Measurements from ENCODE around the gene TRIML2. TPM values are rescaled to one million over a fixed set of nuclear protein-coding genes. Genes with fewer than 3 reads are reported as not detected.

The TRIML2 gene, protein sequence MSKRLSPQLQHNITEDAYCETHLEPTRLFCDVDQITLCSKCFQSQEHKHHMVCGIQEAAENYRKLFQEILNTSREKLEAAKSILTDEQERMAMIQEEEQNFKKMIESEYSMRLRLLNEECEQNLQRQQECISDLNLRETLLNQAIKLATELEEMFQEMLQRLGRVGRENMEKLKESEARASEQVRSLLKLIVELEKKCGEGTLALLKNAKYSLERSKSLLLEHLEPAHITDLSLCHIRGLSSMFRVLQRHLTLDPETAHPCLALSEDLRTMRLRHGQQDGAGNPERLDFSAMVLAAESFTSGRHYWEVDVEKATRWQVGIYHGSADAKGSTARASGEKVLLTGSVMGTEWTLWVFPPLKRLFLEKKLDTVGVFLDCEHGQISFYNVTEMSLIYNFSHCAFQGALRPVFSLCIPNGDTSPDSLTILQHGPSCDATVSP
- total RNA-seq, result not detected
- long read RNA-seq, donor 1, result 0 reads
- long read RNA-seq, donor 2, result 0 reads

DNA sequence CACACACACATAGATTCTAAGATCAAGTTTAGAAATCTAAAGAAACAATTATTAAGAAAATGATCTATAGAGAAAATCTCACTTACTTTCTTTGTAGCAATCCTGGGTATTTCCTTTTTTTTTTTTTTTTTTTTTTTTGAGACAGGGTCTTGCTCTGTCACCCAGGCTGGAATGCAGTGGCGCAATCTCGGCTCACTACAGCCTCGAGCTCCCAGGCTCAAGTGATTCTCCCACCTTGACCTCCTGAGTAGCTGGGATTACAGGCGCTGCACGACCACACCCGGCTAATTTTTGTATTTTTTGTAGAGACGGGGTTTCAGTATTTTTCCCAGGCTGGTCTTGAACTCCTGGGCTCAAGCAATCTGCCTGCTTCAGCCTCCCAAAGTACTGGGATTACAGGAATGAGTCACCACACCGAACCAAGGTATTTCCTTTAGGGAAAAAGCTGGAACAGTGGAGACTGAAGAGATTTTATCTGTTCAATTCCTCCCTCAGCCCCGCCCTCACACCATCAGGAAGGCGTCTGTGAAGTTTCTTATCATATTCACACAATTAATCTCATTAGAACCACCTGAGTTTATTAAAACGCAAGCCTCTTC, at the start of gene TRIML2:
Gene TRIML2, minus strand, starts transcription at position 447 of the 599 bp plus-strand sequence. CDS start 4,235 bp downstream, outside the sequence.
- H3K36me3 ChIP-seq (ENCODE audit: low read depth), result no peaks in the 10 kb centered on the region
- intact Hi-C loops (cut with DNase I, micrococcal nuclease), result no loop called here
- no peak for ATAC-seq

DNA sequence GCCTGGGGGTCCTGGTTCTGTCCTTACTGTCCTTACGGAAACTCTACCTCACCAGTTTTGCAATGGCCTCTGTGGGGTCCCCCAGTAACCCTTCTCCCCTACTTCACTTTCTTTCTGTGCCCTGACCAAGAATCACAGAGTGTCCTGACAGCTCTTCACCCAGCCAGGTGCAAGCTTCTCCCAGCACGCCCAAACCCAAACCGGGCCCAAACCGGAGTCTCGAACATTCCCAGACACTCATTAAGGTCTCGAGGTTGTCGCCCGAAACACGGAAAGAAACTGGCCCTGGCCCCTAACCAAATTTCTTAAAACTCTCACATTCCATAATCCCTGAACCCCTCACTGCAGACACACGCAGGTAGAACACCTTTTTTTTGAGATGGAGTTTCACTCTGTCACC, 48.9 kb upstream of the TRIML2 start:
- H3K4me3 ChIP-seq, result no peak overlapping the region
- no peak for DNase-seq
- no peaks in the 10 kb centered on the region for H3K36me3 ChIP-seq (ENCODE audit: low read depth)
- intact Hi-C loops (cut with DNase I, micrococcal nuclease), result no loop called here
- no peaks in the 10 kb centered on the region for H3K9me3 ChIP-seq
- no peaks in the 10 kb centered on the region for H3K4me1 ChIP-seq (ENCODE audit: low read depth)
- ATAC-seq, result no peak
- TF ChIP-seq, protein P1, sequence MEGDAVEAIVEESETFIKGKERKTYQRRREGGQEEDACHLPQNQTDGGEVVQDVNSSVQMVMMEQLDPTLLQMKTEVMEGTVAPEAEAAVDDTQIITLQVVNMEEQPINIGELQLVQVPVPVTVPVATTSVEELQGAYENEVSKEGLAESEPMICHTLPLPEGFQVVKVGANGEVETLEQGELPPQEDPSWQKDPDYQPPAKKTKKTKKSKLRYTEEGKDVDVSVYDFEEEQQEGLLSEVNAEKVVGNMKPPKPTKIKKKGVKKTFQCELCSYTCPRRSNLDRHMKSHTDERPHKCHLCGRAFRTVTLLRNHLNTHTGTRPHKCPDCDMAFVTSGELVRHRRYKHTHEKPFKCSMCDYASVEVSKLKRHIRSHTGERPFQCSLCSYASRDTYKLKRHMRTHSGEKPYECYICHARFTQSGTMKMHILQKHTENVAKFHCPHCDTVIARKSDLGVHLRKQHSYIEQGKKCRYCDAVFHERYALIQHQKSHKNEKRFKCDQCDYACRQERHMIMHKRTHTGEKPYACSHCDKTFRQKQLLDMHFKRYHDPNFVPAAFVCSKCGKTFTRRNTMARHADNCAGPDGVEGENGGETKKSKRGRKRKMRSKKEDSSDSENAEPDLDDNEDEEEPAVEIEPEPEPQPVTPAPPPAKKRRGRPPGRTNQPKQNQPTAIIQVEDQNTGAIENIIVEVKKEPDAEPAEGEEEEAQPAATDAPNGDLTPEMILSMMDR (IDR thresholded peaks at IDR 0.05), result no peak

More for the DNA sequence above, at the start of gene TRIML2:
- no peaks in the 10 kb centered on the region for H3K4me1 ChIP-seq (ENCODE audit: low read depth)
- H3K9me3 ChIP-seq, result no peaks in the 10 kb centered on the region
- no peak for DNase-seq
- no peak within 1 kb of the TSS for H3K4me3 ChIP-seq
- TF ChIP-seq, protein P1 (IDR thresholded peaks at IDR 0.05), result no peak

DNA sequence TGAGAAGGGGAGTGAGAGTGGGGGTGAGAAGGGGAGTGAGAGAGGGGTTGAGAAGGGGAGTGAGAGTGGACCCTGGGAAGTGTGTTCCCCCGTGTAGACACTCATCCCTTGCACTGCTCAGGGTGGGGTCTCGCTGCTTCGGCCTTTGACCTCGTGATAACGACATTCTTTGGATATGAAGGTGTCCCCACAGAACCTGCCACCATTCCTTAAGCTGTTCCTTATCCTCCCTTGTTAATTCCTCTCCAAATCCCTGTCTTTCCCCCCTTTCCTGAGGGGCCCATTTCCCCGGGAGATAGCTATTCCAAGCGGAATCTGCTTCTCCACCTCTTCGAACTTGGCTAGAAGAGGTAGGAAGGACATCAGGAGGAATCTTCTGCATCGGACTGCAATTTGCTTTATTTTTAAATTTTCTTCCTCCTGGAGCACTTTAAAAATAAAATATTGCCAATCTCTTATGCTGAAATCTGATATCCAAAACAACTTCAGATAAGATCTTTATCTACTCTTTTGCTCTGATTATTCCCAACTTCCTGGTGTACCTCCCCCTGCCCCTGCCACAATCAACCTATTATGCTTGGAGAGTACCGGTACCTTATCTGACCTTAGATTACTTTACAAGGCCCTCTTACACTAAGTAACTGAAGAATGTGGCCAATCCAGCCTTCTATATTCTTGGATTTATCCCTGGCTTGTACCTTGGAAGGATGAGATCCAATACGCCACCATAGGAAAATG, 45.4 kb upstream of the TRIML2 start:
- intact Hi-C loops (cut with DNase I, micrococcal nuclease), result no loop called here
- peaks cover 4% of the 10 kb centered on the region for H3K9me3 ChIP-seq
- no peak overlapping the region for H3K4me3 ChIP-seq
- TF ChIP-seq, protein P1 (IDR thresholded peaks at IDR 0.05), result no peak
- DNase-seq (peak in 1 of 3 donors; percentile 15), ATAC-seq (peak; percentile 97)
- no peaks in the 10 kb centered on the region for H3K4me1 ChIP-seq (ENCODE audit: low read depth)
- no peaks in the 10 kb centered on the region for H3K36me3 ChIP-seq (ENCODE audit: low read depth)

DNA sequence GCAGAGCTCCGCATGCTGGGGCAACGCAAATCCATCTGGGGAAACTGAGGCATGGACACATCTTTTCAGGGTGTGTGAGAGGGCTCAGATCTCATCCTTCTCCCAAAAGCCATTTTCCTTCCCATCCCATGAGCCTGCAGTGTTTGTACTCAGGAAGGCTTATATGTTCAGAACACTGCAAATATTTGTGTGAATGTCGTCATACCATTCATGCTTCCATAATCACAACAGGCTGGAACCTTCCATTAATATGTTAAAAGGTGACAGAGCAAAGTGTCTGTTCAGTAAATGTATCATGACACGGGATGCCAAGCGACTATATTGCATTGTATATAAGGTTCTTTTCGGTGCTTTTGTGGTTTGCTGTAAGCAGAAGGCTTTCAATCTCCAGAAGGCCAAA, 38.4 kb upstream of the TRIML2 start:
- Histone ChIP-seq H3K36me3 (ENCODE audit: low read depth) (no peaks in the 10 kb centered on the region), H3K9me3 (peaks cover 4% of the 10 kb centered on the region), H3K4me3 (no peak overlapping the region), H3K4me1 (ENCODE audit: low read depth) (no peaks in the 10 kb centered on the region)
- intact Hi-C loops (cut with DNase I, micrococcal nuclease), result no loop called here
- no peak for DNase-seq
- no peak for ATAC-seq
- TF ChIP-seq, protein P1 (IDR thresholded peaks at IDR 0.05), result no peak

DNA sequence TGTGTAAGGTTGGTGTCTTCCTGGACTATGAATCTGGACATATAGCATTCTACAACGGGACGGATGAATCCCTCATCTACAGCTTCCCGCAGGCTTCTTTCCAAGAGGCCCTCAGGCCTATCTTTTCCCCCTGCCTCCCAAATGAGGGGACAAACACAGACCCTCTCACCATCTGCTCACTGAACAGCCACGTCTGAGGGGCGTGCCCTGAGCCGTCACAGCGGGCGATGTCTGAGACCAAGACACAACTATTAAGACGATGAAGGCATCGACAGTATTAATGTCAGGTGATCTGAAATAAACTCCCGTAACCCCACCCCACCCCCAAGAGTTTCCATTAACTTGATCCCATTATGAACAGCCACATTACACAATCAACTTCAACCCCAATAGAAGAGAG, 37.8 kb upstream of the TRIML2 start:
- Histone ChIP-seq H3K4me3 (no peak overlapping the region), H3K9me3 (peaks cover 4% of the 10 kb centered on the region), H3K4me1 (ENCODE audit: low read depth) (no peaks in the 10 kb centered on the region), H3K36me3 (ENCODE audit: low read depth) (no peaks in the 10 kb centered on the region)
- TF ChIP-seq, protein P1 (IDR thresholded peaks at IDR 0.05), result no peak
- ATAC-seq (no peak), DNase-seq (no peak)
- intact Hi-C loops (cut with DNase I, micrococcal nuclease), result no loop called here
